Astrocyte (in vitro differentiated cells and primary cell): ENCODE data around the gene VSNL1. TPM values are rescaled to one million over a fixed set of nuclear protein-coding genes. Genes with fewer than 3 reads are reported as not detected.

Experiments
- DNase-seq: peaks from one replicate; pipeline ENCODE4 v3.0.0-alpha.2; 2010; ENCODE audit warnings: low read depth
- FAIRE-seq: peaks from 2 replicates; lab custom pipeline; 2011; peaks lifted over from hg19 to GRCh38; lab: Jason Lieb, UNC
- H2AFZ ChIP-seq: 2 replicates; pipeline ENCODE4 v1.6.0; 2012; ENCODE audit warnings: low read depth, low read length, inconsistent platforms
- H3K27ac ChIP-seq: 2 replicates; pipeline ENCODE4 v1.5.1; 2011; ENCODE audit warnings: low read depth, low read length, inconsistent platforms
- H3K27me3 ChIP-seq: 2 replicates; pipeline ENCODE4 v1.6.0; 2011; ENCODE audit warnings: low read length, inconsistent platforms; ENCODE audit not compliant: insufficient read depth
- H3K36me3 ChIP-seq: 2 replicates; pipeline ENCODE4 v1.5.1; 2011; ENCODE audit warnings: low read length, inconsistent platforms; ENCODE audit not compliant: insufficient read depth
- H3K4me1 ChIP-seq: 2 replicates; pipeline ENCODE4 v1.5.1; 2011; ENCODE audit warnings: low read length, inconsistent platforms; ENCODE audit not compliant: insufficient read depth
- H3K4me2 ChIP-seq: 2 replicates; pipeline ENCODE4 v1.6.0; 2012; ENCODE audit warnings: low read length, inconsistent platforms
- H3K4me3 ChIP-seq: 2 replicates; pipeline ENCODE4 v1.5.1; 2011; ENCODE audit warnings: low read depth, mild to moderate bottlenecking, low read length, inconsistent platforms; ENCODE audit not compliant: insufficient read depth
- H3K79me2 ChIP-seq: 2 replicates; pipeline ENCODE4 v1.6.0; 2012; ENCODE audit warnings: mild to moderate bottlenecking, low read length, inconsistent platforms; ENCODE audit not compliant: insufficient read depth
- H3K9ac ChIP-seq: 2 replicates; pipeline ENCODE4 v1.6.0; 2012; ENCODE audit warnings: mild to moderate bottlenecking, low read length, inconsistent platforms
- H3K9me3 ChIP-seq: 2 replicates; pipeline ENCODE4 v1.5.1; 2012; ENCODE audit warnings: low read depth, mild to moderate bottlenecking, low read length, inconsistent platforms; ENCODE audit not compliant: insufficient read depth
- H4K20me1 ChIP-seq: 2 replicates; pipeline ENCODE4 v1.6.0; 2012; ENCODE audit warnings: low read length, inconsistent platforms; ENCODE audit not compliant: insufficient read depth
- H3K27ac Mint-ChIP-seq: one replicate; pipeline ENCODE4 v1.8.0; 2021; ENCODE audit warnings: mild to moderate bottlenecking, mixed read lengths; ENCODE audit not compliant: unreplicated experiment
- H3K27me3 Mint-ChIP-seq: one replicate; pipeline ENCODE4 v1.8.0; 2021; ENCODE audit warnings: low read depth, mixed read lengths; ENCODE audit not compliant: unreplicated experiment
- H3K36me3 Mint-ChIP-seq: one replicate; pipeline ENCODE4 v1.8.0; 2021; ENCODE audit warnings: low read depth, mixed read lengths; ENCODE audit not compliant: unreplicated experiment
- H3K4me1 Mint-ChIP-seq: one replicate; pipeline ENCODE4 v1.8.0; 2021; ENCODE audit warnings: low read depth, mixed read lengths; ENCODE audit not compliant: unreplicated experiment
- H3K4me3 Mint-ChIP-seq: one replicate; pipeline ENCODE4 v1.8.0; 2021; ENCODE audit warnings: mild to moderate bottlenecking, moderate library complexity, mixed read lengths; ENCODE audit not compliant: unreplicated experiment
- H3K9me3 Mint-ChIP-seq: one replicate; pipeline ENCODE4 v1.8.0; 2021; ENCODE audit warnings: mild to moderate bottlenecking, mixed read lengths; ENCODE audit not compliant: unreplicated experiment
- EZH2 ChIP-seq: IDR thresholded peaks from 2 replicates; pipeline ENCODE4 v1.6.1; 2012; ENCODE audit warnings: mild to moderate bottlenecking, low read length, inconsistent platforms; ENCODE audit not compliant: insufficient read depth
- total RNA-seq: library from RNA; stranded (reverse); gene quantifications from 2 replicates; pipeline ENCODE4 v1.2.1, GENCODE V29; 2021
- TF ChIP-seq, protein P1 (sequence below): IDR thresholded peaks from 2 replicates; pipeline ENCODE4 v1.5.1; 2011; ENCODE audit warnings: low read depth, mild to moderate bottlenecking, inconsistent platforms, low read length, moderate library complexity; ENCODE audit not compliant: insufficient read depth

VSNL1 gene
- total RNA-seq, 1 donor from 2014 or later = 0.61 TPM

DNA sequence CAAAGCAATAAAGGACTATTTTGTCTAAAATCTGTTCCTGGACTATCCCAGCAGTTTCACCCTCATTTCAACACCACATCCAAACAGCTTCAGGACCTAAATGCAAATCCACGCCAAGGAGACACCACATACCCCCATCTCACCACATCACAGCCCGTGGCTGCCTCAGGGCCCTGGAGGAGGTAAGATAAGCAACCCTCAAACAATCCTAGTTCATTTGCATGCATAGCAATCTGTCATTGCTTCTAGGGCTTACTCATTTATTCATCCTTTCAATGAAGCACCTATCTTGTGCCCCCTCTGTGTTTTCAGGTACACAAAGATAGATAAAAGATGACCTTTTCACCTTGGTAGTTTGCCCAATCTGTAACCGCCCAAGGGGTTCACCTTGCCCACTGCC is 86.5 kb downstream of the VSNL1 start:
- H3K4me3 Mint-ChIP-seq = no peak overlapping the region
- Histone ChIP-seq H3K4me1 (peaks cover 26% of the 10 kb centered on the region), H3K4me3 (no peak overlapping the region), H3K4me2 (peak overlapping the region; percentile 38), H2AFZ (no peak overlapping the region), H3K27ac (no peak overlapping the region), H3K9ac (no peak overlapping the region), H3K9me3 (peaks cover 3% of the 10 kb centered on the region), H4K20me1 (no peaks in the 10 kb centered on the region), H3K79me2 (no peaks in the 10 kb centered on the region), H3K36me3 (no peaks in the 10 kb centered on the region), H3K27me3 (no peaks in the 10 kb centered on the region)
- peaks cover 2% of the 10 kb centered on the region for H3K9me3 Mint-ChIP-seq
- no peaks in the 10 kb centered on the region for H3K36me3 Mint-ChIP-seq
- no peak overlapping the region for H3K27ac Mint-ChIP-seq
- TF ChIP-seq, protein P1, sequence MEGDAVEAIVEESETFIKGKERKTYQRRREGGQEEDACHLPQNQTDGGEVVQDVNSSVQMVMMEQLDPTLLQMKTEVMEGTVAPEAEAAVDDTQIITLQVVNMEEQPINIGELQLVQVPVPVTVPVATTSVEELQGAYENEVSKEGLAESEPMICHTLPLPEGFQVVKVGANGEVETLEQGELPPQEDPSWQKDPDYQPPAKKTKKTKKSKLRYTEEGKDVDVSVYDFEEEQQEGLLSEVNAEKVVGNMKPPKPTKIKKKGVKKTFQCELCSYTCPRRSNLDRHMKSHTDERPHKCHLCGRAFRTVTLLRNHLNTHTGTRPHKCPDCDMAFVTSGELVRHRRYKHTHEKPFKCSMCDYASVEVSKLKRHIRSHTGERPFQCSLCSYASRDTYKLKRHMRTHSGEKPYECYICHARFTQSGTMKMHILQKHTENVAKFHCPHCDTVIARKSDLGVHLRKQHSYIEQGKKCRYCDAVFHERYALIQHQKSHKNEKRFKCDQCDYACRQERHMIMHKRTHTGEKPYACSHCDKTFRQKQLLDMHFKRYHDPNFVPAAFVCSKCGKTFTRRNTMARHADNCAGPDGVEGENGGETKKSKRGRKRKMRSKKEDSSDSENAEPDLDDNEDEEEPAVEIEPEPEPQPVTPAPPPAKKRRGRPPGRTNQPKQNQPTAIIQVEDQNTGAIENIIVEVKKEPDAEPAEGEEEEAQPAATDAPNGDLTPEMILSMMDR = no peak
- TF ChIP-seq EZH2 = no peak
- no peaks in the 10 kb centered on the region for H3K27me3 Mint-ChIP-seq
- DNase-seq = peak; percentile 51
- peaks cover 21% of the 10 kb centered on the region for H3K4me1 Mint-ChIP-seq
- FAIRE-seq = no peak

DNA sequence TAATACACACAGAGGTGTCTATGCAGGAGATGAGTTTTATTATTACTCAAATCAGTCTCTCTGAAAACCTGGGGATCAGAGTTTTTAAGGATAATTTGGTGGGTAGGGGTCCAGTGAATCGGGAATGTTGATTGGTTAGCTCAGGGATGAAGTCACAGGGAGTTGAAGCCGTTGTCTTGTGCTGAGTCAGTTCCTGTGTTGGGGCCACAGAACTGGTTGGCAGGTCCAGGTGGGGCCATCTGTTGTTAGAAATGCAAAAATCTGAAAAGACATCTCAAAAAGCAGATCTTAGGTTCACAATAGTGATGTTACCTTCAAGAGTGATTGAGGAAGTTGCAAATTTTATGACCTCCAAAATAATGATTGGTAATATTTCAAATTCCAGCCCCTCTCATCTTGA is 86.9 kb downstream of the VSNL1 start:
- no peak for TF ChIP-seq EZH2
- TF ChIP-seq, protein P1 = no peak
- no peak for FAIRE-seq

DNA sequence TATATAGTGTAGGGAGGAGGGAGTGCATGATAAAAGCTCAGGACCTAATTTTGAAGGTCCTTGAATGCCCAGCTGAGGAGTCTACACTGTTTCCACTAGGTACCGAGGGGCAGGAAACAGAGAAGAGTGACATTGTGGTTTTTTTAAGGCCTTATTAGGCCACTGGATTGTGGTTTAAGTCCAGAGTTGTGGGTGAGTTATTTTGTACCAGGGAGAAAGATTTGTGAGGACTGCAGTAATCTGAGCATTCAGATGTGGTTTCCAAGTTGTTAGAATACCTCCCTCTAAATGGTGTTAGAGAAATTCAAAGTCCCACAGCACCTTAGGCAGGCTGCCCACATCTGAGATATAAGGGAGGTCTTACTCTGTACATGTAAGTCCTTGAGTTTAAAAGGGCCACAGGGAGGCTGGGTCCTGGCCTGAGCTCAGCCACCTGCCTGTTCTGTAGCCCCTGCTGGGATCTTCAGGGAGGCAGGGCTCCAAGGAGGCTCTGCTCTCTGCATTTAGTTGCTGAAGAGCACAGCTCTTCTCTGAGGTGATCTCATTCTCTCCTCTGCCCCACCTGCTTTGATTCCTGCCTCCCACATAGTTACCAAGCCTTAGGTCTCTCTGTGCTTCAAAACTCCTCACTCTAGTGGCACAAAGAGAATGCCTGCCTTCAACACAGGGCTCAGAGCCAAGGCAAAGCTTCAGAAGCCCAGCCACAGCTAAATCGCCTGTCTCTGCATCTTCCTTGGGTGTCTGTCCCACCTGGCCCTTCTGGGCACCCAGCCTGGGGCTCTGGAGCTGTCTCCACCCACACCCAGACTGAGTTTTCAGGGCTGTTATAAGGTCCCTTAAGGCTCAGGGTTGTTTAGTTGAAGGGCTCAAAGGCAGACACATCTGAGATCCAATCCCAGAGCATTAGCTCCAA is 88.1 kb downstream of the VSNL1 start:
- Histone ChIP-seq H2AFZ (no peak overlapping the region), H3K27ac (no peak overlapping the region), H3K27me3 (no peaks in the 10 kb centered on the region), H3K4me3 (no peak overlapping the region), H3K79me2 (no peaks in the 10 kb centered on the region), H3K4me1 (peaks cover 26% of the 10 kb centered on the region), H3K36me3 (no peaks in the 10 kb centered on the region), H3K9ac (no peak overlapping the region), H4K20me1 (no peaks in the 10 kb centered on the region), H3K9me3 (peaks cover 3% of the 10 kb centered on the region), H3K4me2 (peak overlapping the region; percentile 2)
- Mint-ChIP-seq H3K4me3 (no peak overlapping the region), H3K4me1 (peaks cover 21% of the 10 kb centered on the region), H3K9me3 (peaks cover 4% of the 10 kb centered on the region), H3K27ac (no peak overlapping the region), H3K36me3 (no peaks in the 10 kb centered on the region), H3K27me3 (no peaks in the 10 kb centered on the region)
- TF ChIP-seq, protein P1 = no peak
- no peak for TF ChIP-seq EZH2
- FAIRE-seq = no peak
- peak; percentile 82 for DNase-seq

More for the DNA sequence above, 86.9 kb downstream of the VSNL1 start:
- Mint-ChIP-seq H3K27me3 (no peaks in the 10 kb centered on the region), H3K9me3 (peaks cover 2% of the 10 kb centered on the region), H3K27ac (no peak overlapping the region), H3K4me3 (no peak overlapping the region), H3K36me3 (no peaks in the 10 kb centered on the region), H3K4me1 (peaks cover 21% of the 10 kb centered on the region)
- no peak overlapping the region for H3K9ac ChIP-seq
- peaks cover 26% of the 10 kb centered on the region for H3K4me1 ChIP-seq
- no peak for DNase-seq
- H2AFZ ChIP-seq = no peak overlapping the region
- no peaks in the 10 kb centered on the region for H3K27me3 ChIP-seq
- H3K4me3 ChIP-seq = no peak overlapping the region
- no peaks in the 10 kb centered on the region for H3K36me3 ChIP-seq
- peak overlapping the region; percentile 38 for H3K4me2 ChIP-seq
- no peak overlapping the region for H3K27ac ChIP-seq
- H3K9me3 ChIP-seq = peaks cover 3% of the 10 kb centered on the region
- H4K20me1 ChIP-seq = no peaks in the 10 kb centered on the region
- no peaks in the 10 kb centered on the region for H3K79me2 ChIP-seq
